Liver (tissue), 3 donors: ENCODE data around the gene LRRC75B.

Experiments
- CTCF ChIP-seq: fragments of 150-350 bp; IDR thresholded peaks from 2 replicates; pipeline ENCODE4 v1.5.1; 2017; ENCODE audit warnings: improper control_type of control experiment, low read depth, low read length; ENCODE audit not compliant: missing input control
- EGR1 ChIP-seq, 2 donors: IDR thresholded peaks; 2 replicates each; pipeline ENCODE4 v1.6.1; 2016 to 2018; ENCODE audit warnings: antibody characterized with exemption in 2 of 2, low read depth in 2 of 2
- FOXA1 ChIP-seq: IDR thresholded peaks from 2 replicates; pipeline ENCODE4 v1.6.1; 2016; ENCODE audit warnings: antibody characterized with exemption
- GABPA ChIP-seq, 2 donors: IDR thresholded peaks in 1 of 2; conservative IDR thresholded peaks in 1 of 2; 2 replicates each; pipeline ENCODE4 v1.6.1; 2016; ENCODE audit warnings: antibody characterized with exemption in 2 of 2, mild to moderate bottlenecking in 1 of 2, moderate library complexity in 1 of 2
- JUND ChIP-seq, 2 donors: IDR thresholded peaks; 2 replicates each; pipeline ENCODE4 v1.6.1; 2016; ENCODE audit warnings: antibody characterized with exemption in 2 of 2
- MAX ChIP-seq: IDR thresholded peaks from 2 replicates; pipeline ENCODE4 v1.6.1; 2016; ENCODE audit warnings: antibody characterized with exemption
- RAD21 ChIP-seq, 2 donors: IDR thresholded peaks; 2 replicates each; pipeline ENCODE4 v1.6.1; 2016; ENCODE audit warnings: antibody characterized with exemption in 2 of 2, mild to moderate bottlenecking in 2 of 2
- RXRA ChIP-seq, 2 donors: IDR thresholded peaks; 2 replicates each; pipeline ENCODE4 v1.6.1; 2017 to 2018; ENCODE audit warnings: antibody characterized with exemption in 2 of 2, mild to moderate bottlenecking in 1 of 2
- TAF1 ChIP-seq: conservative IDR thresholded peaks from 2 replicates; pipeline ENCODE4 v1.6.1; 2016; ENCODE audit warnings: antibody characterized with exemption, mild to moderate bottlenecking
- YY1 ChIP-seq: IDR thresholded peaks from 2 replicates; pipeline ENCODE4 v1.6.1; 2016; ENCODE audit warnings: antibody characterized with exemption, mild to moderate bottlenecking
- TF ChIP-seq, protein P1 (sequence below): IDR thresholded peaks from 2 replicates; pipeline ENCODE4 v1.6.1; 2016; ENCODE audit warnings: antibody characterized with exemption
- TF ChIP-seq, protein P2 (sequence below): IDR thresholded peaks from 2 replicates; pipeline ENCODE4 v1.6.1; 2016; ENCODE audit warnings: antibody characterized with exemption, mild to moderate bottlenecking
- TF ChIP-seq, protein P3 (sequence below): IDR thresholded peaks from 2 replicates; pipeline ENCODE4 v1.6.1; 2016; ENCODE audit warnings: antibody characterized with exemption
- donor health status: healthy.
- donor health status: healthy.

DNA sequence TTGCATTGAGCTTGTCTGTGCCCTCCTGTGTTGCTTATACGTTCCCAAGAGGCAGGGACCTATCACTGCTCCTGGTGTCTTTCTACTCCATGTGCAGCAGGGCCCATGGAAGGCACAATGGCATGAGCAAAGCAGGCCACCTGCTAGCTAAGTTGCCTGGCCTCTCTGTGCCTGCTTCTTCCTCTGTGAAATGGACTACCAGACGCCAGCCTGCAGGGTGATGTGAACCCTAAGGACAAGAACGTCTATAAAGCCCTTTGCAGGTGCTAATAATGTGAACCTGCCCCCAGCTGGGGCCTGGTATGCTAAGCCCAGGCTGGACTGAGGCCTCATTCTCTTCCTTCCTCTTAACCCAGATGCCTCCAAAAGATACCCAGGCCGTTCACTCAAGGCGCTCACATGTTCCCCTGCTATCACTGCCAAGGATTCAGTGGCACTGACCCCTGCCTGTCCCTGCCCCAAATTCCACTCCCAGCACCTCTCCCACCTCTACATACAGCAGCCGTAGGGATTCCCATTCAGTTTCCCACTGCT lies 41.9 kb downstream of the LRRC75B start:
- TF ChIP-seq YY1 (no peak), GABPA (IDR thresholded peaks at IDR 0.05 in 1 of 2, conservative IDR thresholded peaks at IDR 0.05 in 1 of 2) (no peak), CTCF (no peak), EGR1 (IDR thresholded peaks at IDR 0.05; ENCODE audit: low read depth in 2 of 2) (no peak), MAX (no peak), TAF1 (no peak), RAD21 (IDR thresholded peaks at IDR 0.05) (no peak), RXRA (IDR thresholded peaks at IDR 0.05) (peak; percentile 37 to 42), JUND (IDR thresholded peaks at IDR 0.05) (no peak), FOXA1 (no peak)
- TF ChIP-seq, protein P1, sequence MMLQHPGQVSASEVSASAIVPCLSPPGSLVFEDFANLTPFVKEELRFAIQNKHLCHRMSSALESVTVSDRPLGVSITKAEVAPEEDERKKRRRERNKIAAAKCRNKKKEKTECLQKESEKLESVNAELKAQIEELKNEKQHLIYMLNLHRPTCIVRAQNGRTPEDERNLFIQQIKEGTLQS: no peak
- TF ChIP-seq, protein P2, sequence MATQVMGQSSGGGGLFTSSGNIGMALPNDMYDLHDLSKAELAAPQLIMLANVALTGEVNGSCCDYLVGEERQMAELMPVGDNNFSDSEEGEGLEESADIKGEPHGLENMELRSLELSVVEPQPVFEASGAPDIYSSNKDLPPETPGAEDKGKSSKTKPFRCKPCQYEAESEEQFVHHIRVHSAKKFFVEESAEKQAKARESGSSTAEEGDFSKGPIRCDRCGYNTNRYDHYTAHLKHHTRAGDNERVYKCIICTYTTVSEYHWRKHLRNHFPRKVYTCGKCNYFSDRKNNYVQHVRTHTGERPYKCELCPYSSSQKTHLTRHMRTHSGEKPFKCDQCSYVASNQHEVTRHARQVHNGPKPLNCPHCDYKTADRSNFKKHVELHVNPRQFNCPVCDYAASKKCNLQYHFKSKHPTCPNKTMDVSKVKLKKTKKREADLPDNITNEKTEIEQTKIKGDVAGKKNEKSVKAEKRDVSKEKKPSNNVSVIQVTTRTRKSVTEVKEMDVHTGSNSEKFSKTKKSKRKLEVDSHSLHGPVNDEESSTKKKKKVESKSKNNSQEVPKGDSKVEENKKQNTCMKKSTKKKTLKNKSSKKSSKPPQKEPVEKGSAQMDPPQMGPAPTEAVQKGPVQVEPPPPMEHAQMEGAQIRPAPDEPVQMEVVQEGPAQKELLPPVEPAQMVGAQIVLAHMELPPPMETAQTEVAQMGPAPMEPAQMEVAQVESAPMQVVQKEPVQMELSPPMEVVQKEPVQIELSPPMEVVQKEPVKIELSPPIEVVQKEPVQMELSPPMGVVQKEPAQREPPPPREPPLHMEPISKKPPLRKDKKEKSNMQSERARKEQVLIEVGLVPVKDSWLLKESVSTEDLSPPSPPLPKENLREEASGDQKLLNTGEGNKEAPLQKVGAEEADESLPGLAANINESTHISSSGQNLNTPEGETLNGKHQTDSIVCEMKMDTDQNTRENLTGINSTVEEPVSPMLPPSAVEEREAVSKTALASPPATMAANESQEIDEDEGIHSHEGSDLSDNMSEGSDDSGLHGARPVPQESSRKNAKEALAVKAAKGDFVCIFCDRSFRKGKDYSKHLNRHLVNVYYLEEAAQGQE: no peak
- TF ChIP-seq, protein P3, sequence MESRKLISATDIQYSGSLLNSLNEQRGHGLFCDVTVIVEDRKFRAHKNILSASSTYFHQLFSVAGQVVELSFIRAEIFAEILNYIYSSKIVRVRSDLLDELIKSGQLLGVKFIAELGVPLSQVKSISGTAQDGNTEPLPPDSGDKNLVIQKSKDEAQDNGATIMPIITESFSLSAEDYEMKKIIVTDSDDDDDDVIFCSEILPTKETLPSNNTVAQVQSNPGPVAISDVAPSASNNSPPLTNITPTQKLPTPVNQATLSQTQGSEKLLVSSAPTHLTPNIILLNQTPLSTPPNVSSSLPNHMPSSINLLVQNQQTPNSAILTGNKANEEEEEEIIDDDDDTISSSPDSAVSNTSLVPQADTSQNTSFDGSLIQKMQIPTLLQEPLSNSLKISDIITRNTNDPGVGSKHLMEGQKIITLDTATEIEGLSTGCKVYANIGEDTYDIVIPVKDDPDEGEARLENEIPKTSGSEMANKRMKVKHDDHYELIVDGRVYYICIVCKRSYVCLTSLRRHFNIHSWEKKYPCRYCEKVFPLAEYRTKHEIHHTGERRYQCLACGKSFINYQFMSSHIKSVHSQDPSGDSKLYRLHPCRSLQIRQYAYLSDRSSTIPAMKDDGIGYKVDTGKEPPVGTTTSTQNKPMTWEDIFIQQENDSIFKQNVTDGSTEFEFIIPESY: no peak
